ENCODE data around the gene MAD2L1BP. TPM values are rescaled to one million over a fixed set of nuclear protein-coding genes. Genes with fewer than 3 reads are reported as not detected.
A peak's percentile ranks its signal among the peaks of the same experiment; 100 is the strongest.
"Not testable (repeated sequence)": the region's sequence is repeated elsewhere in the genome, so short reads cannot be mapped to it uniquely, and the experiment has no call there.

MAD2L1BP gene
- total RNA-seq, 1 donor from 2014 or later: 39.0 TPM

DNA sequence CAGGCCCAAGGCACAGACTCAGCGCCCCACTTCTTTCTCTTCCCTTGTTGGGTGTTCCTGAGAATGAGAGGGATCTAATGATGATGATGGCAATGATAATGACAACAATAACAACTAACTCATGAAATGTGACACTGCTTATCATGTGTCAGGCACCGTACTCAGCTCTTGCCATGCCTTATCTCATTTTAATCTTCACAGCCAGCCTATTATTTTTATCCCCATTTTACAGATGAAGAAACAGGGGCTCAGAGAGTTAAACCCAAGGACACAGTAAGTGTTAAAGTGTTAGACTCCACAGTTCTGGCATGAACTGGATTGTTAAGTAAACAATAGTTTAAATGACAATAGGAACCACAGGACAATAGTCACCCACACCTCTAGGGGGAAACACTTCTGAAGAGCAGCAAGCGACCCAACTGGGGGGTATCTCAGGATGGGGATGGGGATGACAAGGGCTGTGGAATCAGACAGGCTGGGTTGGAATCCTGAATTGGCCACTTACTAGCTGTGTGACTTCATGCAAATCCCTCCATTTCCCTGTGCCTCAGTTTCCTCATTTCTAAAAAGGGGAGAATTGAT is 21.7 kb downstream of the MAD2L1BP start:
- Mint-ChIP-seq H3K9me3 (no peaks in the 10 kb centered on the region), H3K4me3 (no peak overlapping the region), H3K27me3 (ENCODE audit: insufficient read depth) (peaks cover 8% of the 10 kb centered on the region), H3K36me3 (ENCODE audit: low read depth) (no peaks in the 10 kb centered on the region), H3K4me1 (ENCODE audit: low read depth) (peaks cover 6% of the 10 kb centered on the region), H3K27ac (no peak overlapping the region)
- no peak for DNase-seq (ENCODE audit: low spot score)
- intact Hi-C loops (cut with micrococcal nuclease): no loop called here

GRCh38 chr6:43658161-43658560 is 22.5 kb downstream of the MAD2L1BP start:
- Mint-ChIP-seq H3K27ac (no peak overlapping the region), H3K27me3 (ENCODE audit: insufficient read depth) (peaks cover 8% of the 10 kb centered on the region), H3K36me3 (ENCODE audit: low read depth) (no peaks in the 10 kb centered on the region), H3K9me3 (no peaks in the 10 kb centered on the region), H3K4me3 (no peak overlapping the region), H3K4me1 (ENCODE audit: low read depth) (peaks cover 13% of the 10 kb centered on the region)
- intact Hi-C loops (cut with micrococcal nuclease): no loop called here
- DNase-seq (ENCODE audit: low spot score): no peak

GRCh38 chr6:43662948-43663347 is 27.3 kb downstream of the MAD2L1BP start:
- H3K36me3 Mint-ChIP-seq (ENCODE audit: low read depth); H3K27ac Mint-ChIP-seq; intact Hi-C loops (cut with micrococcal nuclease); H3K4me3 Mint-ChIP-seq; DNase-seq (ENCODE audit: low spot score); H3K27me3 Mint-ChIP-seq (ENCODE audit: insufficient read depth); H3K9me3 Mint-ChIP-seq: not testable (repeated sequence)
- H3K4me1 Mint-ChIP-seq (ENCODE audit: low read depth): peaks cover 28% of the 10 kb centered on the region

DNA sequence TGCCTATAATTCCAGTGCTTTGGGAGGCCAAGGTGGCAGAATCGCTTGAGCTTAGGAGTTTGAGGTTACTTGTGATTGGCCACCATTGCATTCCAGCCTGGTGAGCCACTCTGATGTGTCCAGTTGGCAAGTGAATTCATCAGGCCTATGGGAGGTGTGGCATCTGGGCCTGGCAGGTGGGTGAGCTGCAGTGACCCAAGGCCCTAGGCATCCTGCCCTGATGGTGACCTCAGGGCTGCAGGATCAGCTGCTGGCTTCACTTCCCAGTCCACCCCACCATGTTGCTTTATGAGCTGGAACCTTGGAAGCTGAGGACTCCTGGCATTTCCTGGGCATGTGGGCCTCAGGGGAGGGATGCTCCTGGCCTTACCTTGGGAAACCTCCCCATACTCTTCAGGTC is 29.7 kb downstream of the MAD2L1BP start:
- Mint-ChIP-seq H3K36me3 (ENCODE audit: low read depth) (peaks cover 4% of the 10 kb centered on the region), H3K27ac (no peak overlapping the region), H3K4me1 (ENCODE audit: low read depth) (peaks cover 47% of the 10 kb centered on the region), H3K27me3 (ENCODE audit: insufficient read depth) (no peaks in the 10 kb centered on the region), H3K9me3 (no peaks in the 10 kb centered on the region), H3K4me3 (no peak overlapping the region)
- intact Hi-C loops (cut with micrococcal nuclease): loop anchor here (5.0 kb wide), 1 partner anchor 172 kb away; no protein-coding TSS in a partner anchor
- no peak for DNase-seq (ENCODE audit: low spot score)

GRCh38 chr6:43666196-43666920 is 30.7 kb downstream of the MAD2L1BP start:
- H3K4me3 Mint-ChIP-seq: no peak overlapping the region
- H3K36me3 Mint-ChIP-seq (ENCODE audit: low read depth): peaks cover 4% of the 10 kb centered on the region
- H3K4me1 Mint-ChIP-seq (ENCODE audit: low read depth): peaks cover 56% of the 10 kb centered on the region
- H3K27me3 Mint-ChIP-seq (ENCODE audit: insufficient read depth): no peaks in the 10 kb centered on the region
- intact Hi-C loops (cut with micrococcal nuclease): loop anchor here (2.0 to 5.0 kb wide), 2 partner anchors 32 to 171 kb away; partner anchors contain the start of gene MAD2L1BP
- no peak overlapping the region for H3K27ac Mint-ChIP-seq
- DNase-seq (ENCODE audit: low spot score): no peak
- H3K9me3 Mint-ChIP-seq: no peaks in the 10 kb centered on the region

GRCh38 chr6:43667245-43668150 is 31.9 kb downstream of the MAD2L1BP start:
- Mint-ChIP-seq H3K4me3 (peak overlapping the region; percentile 51), H3K36me3 (ENCODE audit: low read depth) (peaks cover 12% of the 10 kb centered on the region), H3K4me1 (ENCODE audit: low read depth) (peaks cover 49% of the 10 kb centered on the region), H3K27me3 (ENCODE audit: insufficient read depth) (no peaks in the 10 kb centered on the region), H3K27ac (peak overlapping the region; percentile 65), H3K9me3 (no peaks in the 10 kb centered on the region)
- intact Hi-C loops (cut with micrococcal nuclease): loop anchor here (1.0 to 5.0 kb wide), 7 partner anchors 33 to 412 kb away; partner anchors contain the start of gene MAD2L1BP
- peak; percentile 66 for DNase-seq (ENCODE audit: low spot score)

GRCh38 chr6:43668151-43669028 is 32.8 kb downstream of the MAD2L1BP start:
- intact Hi-C loops (cut with micrococcal nuclease): loop anchor here (5.0 kb wide), 1 partner anchor 169 kb away; no protein-coding TSS in a partner anchor
- H3K4me3 Mint-ChIP-seq: no peak overlapping the region
- H3K27me3 Mint-ChIP-seq (ENCODE audit: insufficient read depth): no peaks in the 10 kb centered on the region
- peaks cover 40% of the 10 kb centered on the region for H3K4me1 Mint-ChIP-seq (ENCODE audit: low read depth)
- peak overlapping the region; percentile 65 for H3K27ac Mint-ChIP-seq
- no peaks in the 10 kb centered on the region for H3K9me3 Mint-ChIP-seq
- H3K36me3 Mint-ChIP-seq (ENCODE audit: low read depth): peaks cover 18% of the 10 kb centered on the region
- peak; percentile 30 for DNase-seq (ENCODE audit: low spot score)

- intact Hi-C loops (cut with micrococcal nuclease): loop anchor here (5.0 kb wide), 1 partner anchor 168 kb away; no protein-coding TSS in a partner anchor
- Mint-ChIP-seq H3K9me3 (no peaks in the 10 kb centered on the region), H3K4me3 (no peak overlapping the region), H3K4me1 (ENCODE audit: low read depth) (peaks cover 39% of the 10 kb centered on the region), H3K36me3 (ENCODE audit: low read depth) (peaks cover 21% of the 10 kb centered on the region), H3K27me3 (ENCODE audit: insufficient read depth) (no peaks in the 10 kb centered on the region), H3K27ac (peak overlapping the region; percentile 79)
- DNase-seq (ENCODE audit: low spot score): no peak
These were observed 33.6 kb downstream of the MAD2L1BP start for GRCh38 chr6:43669050-43669921.

DNA sequence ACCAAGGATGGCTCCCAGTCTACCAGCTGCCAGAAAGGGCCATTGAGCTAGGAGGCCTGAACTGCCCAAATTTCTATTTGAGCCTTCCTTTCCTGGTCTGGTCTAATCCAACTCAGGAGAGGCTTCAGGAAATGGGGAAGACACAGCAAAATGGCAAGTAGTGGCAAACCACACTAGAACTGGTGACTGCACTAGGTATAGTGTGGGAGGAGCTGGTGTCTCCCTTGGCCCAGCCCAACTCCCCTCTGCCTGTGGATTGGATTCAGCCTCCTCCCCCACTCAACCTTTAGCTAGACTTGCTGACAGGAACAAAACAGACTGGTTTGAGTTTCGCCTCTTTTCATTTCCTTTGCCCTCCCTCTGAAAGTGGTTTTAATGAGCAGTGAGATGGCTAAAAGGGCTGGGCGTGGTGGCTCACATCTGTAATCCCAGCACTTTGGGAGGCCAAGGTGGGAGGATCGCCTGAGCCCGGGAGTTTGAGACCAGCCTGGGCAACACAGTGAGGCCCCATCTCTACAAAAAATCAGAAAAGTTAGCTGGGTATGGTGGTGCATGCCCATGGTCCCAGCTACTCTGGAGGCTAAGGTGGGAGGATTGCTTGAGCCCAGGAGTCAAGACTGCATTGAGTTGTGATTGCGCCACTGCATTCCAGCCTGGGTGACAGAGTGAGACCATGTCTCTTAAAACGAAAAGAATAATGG is 34.4 kb downstream of the MAD2L1BP start:
- no peaks in the 10 kb centered on the region for H3K9me3 Mint-ChIP-seq

DNA sequence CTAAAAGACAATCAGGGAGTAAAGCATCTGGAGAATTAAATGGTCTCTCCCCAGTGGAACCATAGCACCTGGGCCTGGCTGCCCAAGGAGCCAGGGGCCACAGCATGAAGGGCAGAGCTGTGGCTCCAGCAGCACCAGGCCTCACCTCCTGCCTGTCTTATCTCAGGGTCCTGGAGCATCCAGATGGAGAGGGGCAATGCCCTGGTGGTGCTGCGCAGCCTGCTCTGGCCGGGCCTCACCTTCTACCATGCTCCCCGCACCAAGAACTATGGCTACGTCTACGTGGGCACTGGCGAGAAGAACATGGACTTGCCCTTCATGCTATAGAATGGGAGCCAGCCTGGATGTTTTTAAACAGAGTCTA is 35.0 kb downstream of the MAD2L1BP start:
- intact Hi-C loops (cut with micrococcal nuclease): loop anchor here (1.0 kb wide), 2 partner anchors 17 to 39 kb away; partner anchors contain the start of gene MRPS18A
- H3K4me1 Mint-ChIP-seq (ENCODE audit: low read depth): peaks cover 39% of the 10 kb centered on the region
- H3K4me3 Mint-ChIP-seq: no peak overlapping the region
- H3K27me3 Mint-ChIP-seq (ENCODE audit: insufficient read depth): no peaks in the 10 kb centered on the region
- H3K36me3 Mint-ChIP-seq (ENCODE audit: low read depth): peaks cover 29% of the 10 kb centered on the region
- H3K9me3 Mint-ChIP-seq: no peaks in the 10 kb centered on the region
- no peak for DNase-seq (ENCODE audit: low spot score)
- H3K27ac Mint-ChIP-seq: peak overlapping the region; percentile 79

More for the DNA sequence above, 34.4 kb downstream of the MAD2L1BP start:
- Mint-ChIP-seq H3K36me3 (ENCODE audit: low read depth) (peaks cover 26% of the 10 kb centered on the region), H3K4me3 (peak overlapping the region; percentile 21), H3K27ac (peak overlapping the region; percentile 79), H3K4me1 (ENCODE audit: low read depth) (peaks cover 39% of the 10 kb centered on the region), H3K27me3 (ENCODE audit: insufficient read depth) (no peaks in the 10 kb centered on the region)
- DNase-seq (ENCODE audit: low spot score): peak; percentile 23
- intact Hi-C loops (cut with micrococcal nuclease): loop anchor here (1.0 to 5.0 kb wide), 3 partner anchors 17 to 167 kb away; partner anchors contain the start of gene MRPS18A

All from activated T-helper 1 cell treated with anti-CD3 and anti-CD28 coated beads, Interleukin-12 subunit alpha, Interleukin-12 subunit beta, Interleukin-2, Interleukin-4 antibody, amounts not matched to agents 30 ng/mL and 10 ng/mL and 1 ng/mL, durations not matched to agents 14 hours and 24 hours and 36 hours (primary cell).